ENCODE results near the gene CPSF6.
"Not testable (repeated sequence)": the region's sequence is repeated elsewhere in the genome, so short reads cannot be mapped to it uniquely, and the experiment has no call there.

Gene CPSF6

DNA sequence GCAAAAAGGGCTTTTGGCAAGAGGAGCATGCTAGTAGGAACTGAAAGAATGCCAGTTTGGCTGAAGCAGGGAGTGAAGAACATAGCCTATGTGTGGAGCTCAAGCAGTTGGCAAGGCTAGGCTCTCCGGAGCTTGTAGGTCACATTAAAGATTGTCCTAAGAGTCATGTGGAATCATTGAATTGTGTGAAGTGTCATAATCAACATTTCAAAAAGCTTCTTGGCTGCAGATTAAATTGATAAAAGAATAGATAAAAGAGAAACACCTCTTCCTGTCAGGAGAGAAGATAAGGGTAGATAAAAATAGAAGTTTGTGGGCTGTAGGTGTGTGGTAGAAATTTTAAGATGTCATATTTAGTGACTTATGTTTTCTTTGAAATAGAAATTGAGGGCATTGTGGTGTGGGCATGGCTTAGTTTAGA is 36.1 kb downstream of the CPSF6 start:
- Mint-ChIP-seq H3K4me1 (ENCODE audit: low read depth) (peaks cover 10% of the 10 kb centered on the region), H3K27me3 (ENCODE audit: low read depth) (no peaks in the 10 kb centered on the region)

DNA sequence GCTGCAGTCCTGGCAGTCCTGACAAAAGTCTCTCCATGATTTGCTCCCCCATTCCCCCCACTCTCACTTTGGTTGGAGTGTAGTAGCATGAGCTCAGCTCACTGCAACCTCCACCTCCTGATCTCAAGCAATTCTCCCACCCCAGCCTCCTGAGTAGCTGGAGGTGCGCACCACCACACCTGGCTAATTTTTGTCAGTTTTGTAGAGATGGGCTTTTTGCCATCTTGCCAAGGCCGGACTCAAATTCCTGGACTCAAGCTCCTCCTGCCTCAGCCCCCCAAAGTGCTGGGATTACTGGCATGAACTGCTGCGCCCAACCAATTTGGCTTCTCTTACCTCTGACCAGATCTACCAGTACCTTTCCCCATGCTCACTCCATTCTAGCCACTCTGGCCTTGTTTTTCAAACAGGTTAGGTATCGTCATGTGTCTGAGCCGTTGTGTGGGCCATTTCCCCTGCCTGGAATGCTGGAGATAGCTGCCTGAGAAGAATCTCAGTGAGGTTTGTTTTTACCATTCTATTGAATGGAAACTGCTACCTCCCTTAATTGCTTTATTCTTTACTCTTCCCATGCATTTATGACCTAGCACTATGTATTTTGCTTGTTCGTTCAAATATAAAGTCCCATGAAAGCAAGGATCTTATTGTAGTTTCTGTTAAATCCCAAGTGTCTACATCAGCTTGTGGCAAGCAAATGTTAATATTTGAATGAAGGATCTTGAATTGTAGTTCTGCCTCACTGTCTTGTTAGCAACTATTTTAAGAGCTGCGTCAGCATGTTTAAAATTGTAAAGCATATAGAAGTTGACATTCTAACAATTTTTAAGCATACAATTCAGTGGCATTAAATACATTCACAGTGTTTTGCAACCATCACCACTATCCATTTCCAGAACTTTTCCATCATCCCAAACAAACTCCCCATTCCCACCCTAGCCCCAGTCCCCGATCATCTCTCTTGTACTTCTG is 39.7 kb downstream of the CPSF6 start:
- Mint-ChIP-seq H3K9me3 (no peaks in the 10 kb centered on the region), H3K27ac (no peak overlapping the region), H3K36me3 (ENCODE audit: low read depth) (peaks cover 4% of the 10 kb centered on the region), H3K27me3 (ENCODE audit: low read depth) (peaks cover 13% of the 10 kb centered on the region), H3K4me1 (ENCODE audit: low read depth) (peaks cover 15% of the 10 kb centered on the region), H3K4me3 (no peak overlapping the region)

More for the DNA sequence above, 36.1 kb downstream of the CPSF6 start:
- peaks cover 10% of the 10 kb centered on the region for H3K36me3 Mint-ChIP-seq (ENCODE audit: low read depth)
- H3K27ac Mint-ChIP-seq: no peak overlapping the region
- no peak overlapping the region for H3K4me3 Mint-ChIP-seq
- H3K9me3 Mint-ChIP-seq: no peaks in the 10 kb centered on the region

DNA sequence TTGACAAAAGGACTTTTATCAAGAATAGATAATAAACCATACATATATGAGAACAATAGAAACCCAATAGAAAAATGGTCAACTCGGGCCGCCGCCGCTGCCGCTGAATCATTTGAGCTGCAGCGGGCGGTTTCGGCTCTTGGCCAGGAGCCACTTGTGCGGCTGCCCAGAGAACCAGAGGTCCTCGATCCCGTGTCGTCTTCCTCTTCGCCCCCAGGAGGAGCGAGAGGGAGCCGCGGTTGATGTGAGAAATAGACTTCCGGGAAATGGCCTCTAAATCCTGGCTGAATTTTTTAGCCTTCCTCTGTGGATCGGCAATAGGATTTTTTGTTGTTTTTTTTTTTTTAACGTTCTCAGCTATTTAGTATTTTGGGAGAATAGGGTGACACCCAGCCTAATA is 44.8 kb downstream of the CPSF6 start:
- Mint-ChIP-seq H3K27me3 (ENCODE audit: low read depth) (peaks cover 31% of the 10 kb centered on the region), H3K4me1 (ENCODE audit: low read depth) (peaks cover 12% of the 10 kb centered on the region), H3K27ac (no peak overlapping the region), H3K9me3 (no peaks in the 10 kb centered on the region), H3K4me3 (no peak overlapping the region), H3K36me3 (ENCODE audit: low read depth) (no peaks in the 10 kb centered on the region)

DNA sequence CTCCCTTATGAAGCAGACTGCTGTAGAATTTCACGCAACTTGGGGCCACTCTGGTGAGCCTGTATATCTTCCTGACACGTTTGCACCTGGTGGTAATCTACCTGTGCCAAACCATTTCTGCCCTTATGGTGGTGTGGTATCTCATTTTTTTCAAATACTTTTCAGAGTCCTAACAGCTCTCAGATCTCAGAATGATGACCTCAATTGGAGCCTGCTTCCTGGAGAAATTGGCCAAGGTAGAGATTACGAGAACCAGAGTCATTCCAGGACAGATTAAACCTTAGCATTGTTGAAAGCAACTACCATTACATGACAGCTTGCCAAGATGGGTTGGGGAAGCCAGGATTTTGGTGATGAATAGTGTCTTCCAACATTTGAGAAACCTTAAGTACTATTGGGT is 48.2 kb downstream of the CPSF6 start:
- no peaks in the 10 kb centered on the region for H3K9me3 Mint-ChIP-seq
- H3K36me3 Mint-ChIP-seq (ENCODE audit: low read depth): no peaks in the 10 kb centered on the region
- no peak overlapping the region for H3K4me3 Mint-ChIP-seq
- peaks cover 16% of the 10 kb centered on the region for H3K4me1 Mint-ChIP-seq (ENCODE audit: low read depth)
- H3K27me3 Mint-ChIP-seq (ENCODE audit: low read depth): peaks cover 46% of the 10 kb centered on the region
- H3K27ac Mint-ChIP-seq: no peak overlapping the region

DNA sequence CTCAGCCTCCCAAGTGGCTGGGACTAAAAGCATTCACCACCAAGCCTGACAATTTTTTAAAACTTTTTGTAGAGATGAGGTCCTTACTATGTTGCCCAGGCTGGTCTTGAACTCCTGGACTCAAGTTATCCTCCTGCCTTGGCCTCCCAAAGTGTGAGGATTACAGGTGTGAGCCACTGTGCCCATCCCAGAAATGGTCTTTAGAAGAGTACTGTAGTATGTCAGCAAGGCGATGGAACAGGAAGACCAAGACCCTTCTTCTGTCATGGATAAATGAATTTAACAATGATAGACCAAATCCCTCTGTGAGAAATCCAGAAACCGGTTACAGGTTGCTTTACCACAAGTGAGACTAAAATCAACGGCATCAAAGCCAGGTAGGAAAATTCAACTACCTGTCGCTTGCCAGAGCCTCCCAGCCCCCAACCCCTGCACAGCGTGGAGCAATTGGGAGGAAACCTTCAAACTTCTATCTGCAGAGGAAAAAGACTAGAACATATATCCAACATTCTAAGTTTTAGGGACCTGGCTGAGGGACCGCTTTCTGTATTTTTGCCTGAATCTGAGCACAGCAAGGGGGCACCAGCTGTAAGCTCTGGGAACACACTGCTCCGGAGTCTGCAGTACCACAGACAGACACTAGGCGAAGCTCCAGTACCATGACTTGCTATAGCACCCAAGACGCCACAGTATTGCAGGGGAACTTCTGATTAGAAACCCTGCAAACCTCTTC is 51.3 kb downstream of the CPSF6 start:
- H3K36me3 Mint-ChIP-seq (ENCODE audit: low read depth): no peaks in the 10 kb centered on the region
- H3K27ac Mint-ChIP-seq: no peak overlapping the region
- peaks cover 4% of the 10 kb centered on the region for H3K4me1 Mint-ChIP-seq (ENCODE audit: low read depth)
- H3K9me3 Mint-ChIP-seq: no peaks in the 10 kb centered on the region
- H3K27me3 Mint-ChIP-seq (ENCODE audit: low read depth): peaks cover 31% of the 10 kb centered on the region
- no peak overlapping the region for H3K4me3 Mint-ChIP-seq

DNA sequence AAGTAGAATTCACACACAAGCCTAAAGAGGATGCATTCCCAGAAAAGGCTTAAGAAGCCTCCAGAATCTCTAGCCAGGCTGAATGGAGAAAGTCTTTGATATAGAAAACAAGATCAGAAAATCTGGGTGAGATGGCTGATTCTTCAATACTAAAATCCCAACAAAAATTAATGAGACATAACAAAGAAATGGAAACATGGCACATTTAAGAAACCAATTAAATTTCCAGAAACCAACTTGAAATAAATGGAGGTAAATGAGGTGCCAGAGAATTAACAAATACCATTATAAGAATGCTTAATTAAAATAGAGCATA is 51.9 kb downstream of the CPSF6 start:
- Mint-ChIP-seq H3K9me3 (no peaks in the 10 kb centered on the region), H3K36me3 (ENCODE audit: low read depth) (no peaks in the 10 kb centered on the region), H3K4me3 (no peak overlapping the region), H3K27me3 (ENCODE audit: low read depth) (peaks cover 31% of the 10 kb centered on the region), H3K4me1 (ENCODE audit: low read depth) (peaks cover 4% of the 10 kb centered on the region), H3K27ac (no peak overlapping the region)

DNA sequence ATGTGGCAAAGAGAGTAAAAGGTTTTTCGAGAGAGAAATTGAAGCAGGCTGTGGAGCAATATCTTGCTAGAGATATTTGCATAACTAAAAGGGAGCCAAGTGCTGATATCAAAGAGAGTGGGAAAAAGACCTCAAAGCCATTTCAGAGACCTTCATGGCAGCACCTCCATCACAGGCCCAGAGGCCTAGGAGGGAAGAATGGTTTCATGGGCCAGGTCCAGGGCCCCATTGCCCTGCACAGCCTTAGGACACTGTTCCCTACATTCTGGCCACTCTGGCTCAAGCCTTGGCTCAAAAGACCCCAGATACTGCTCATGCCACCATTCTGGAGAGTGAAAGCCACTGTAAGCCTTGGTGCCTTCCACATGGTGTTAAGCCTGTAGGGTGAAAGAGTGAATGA is 58.8 kb downstream of the CPSF6 start:
- Mint-ChIP-seq H3K27me3 (ENCODE audit: low read depth) (peaks cover 13% of the 10 kb centered on the region), H3K27ac (no peak overlapping the region), H3K9me3 (peaks cover 4% of the 10 kb centered on the region), H3K4me3 (no peak overlapping the region), H3K36me3 (ENCODE audit: low read depth) (no peaks in the 10 kb centered on the region), H3K4me1 (ENCODE audit: low read depth) (no peaks in the 10 kb centered on the region)

DNA sequence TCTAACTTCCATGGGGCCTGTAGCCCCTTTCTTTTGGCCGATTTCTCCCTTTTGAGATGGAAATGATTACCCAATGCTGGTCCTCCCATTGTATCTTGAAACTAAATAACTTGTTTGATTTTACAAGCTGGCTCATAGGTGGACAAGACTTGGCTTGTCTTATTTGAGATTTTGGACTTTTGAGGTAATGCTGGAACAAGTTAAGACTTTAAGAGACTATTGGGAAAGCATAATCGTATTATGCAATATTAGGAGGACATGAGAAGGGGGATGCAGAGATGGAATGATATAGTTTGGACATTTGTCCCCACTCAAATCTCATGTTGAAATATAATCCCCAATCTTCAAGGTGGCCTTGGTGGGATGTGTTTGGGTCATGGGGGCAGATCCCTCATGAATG is 59.6 kb downstream of the CPSF6 start:
- Mint-ChIP-seq H3K36me3 (ENCODE audit: low read depth) (no peaks in the 10 kb centered on the region), H3K27me3 (ENCODE audit: low read depth) (peaks cover 12% of the 10 kb centered on the region), H3K27ac (no peak overlapping the region), H3K4me1 (ENCODE audit: low read depth) (no peaks in the 10 kb centered on the region), H3K9me3 (peaks cover 7% of the 10 kb centered on the region), H3K4me3 (no peak overlapping the region)

DNA sequence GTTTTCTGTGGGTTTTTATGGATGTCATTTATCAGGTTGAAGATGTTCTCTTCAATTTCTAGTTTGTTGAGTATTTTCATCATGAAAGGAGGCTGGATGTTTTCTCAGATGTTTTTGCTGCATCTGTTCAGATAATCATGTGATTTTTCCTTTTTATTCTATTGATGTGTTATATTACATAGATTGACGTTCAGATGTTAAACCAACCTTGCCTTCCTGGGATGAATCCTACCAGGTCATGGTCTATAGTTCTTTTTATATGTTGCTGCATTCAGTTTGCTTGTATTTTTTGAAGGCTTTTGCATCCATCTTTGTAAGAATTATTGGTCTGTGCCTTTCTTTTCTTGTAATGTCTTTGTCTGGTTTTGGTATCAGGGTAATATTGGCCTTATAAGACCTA is 64.9 kb downstream of the CPSF6 start:
- Mint-ChIP-seq H3K36me3 (ENCODE audit: low read depth) (no peaks in the 10 kb centered on the region), H3K9me3 (peaks cover 17% of the 10 kb centered on the region), H3K4me3 (no peak overlapping the region), H3K4me1 (ENCODE audit: low read depth) (no peaks in the 10 kb centered on the region), H3K27ac (no peak overlapping the region), H3K27me3 (ENCODE audit: low read depth) (peaks cover 18% of the 10 kb centered on the region)

DNA sequence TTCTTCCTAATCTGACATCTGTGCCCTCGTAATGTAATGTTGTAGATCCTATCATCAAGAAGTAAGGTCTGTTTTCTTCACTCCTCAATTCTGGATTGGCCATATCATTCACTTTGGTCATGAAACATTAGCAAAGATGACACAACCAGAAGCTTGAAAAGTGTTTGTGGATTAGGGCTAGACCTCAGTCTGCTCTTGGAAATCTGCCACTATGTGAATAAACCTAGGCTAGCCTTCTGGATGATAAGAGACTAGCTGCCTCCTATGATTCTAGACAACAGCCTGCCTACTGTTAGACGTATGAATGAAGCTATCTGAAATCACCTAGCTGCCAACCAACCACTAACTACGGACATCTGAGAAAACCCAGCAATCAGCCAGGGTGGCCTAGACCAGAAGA is 70.1 kb downstream of the CPSF6 start:
- H3K4me1 Mint-ChIP-seq (ENCODE audit: low read depth): no peaks in the 10 kb centered on the region
- no peaks in the 10 kb centered on the region for H3K36me3 Mint-ChIP-seq (ENCODE audit: low read depth)
- H3K9me3 Mint-ChIP-seq: peaks cover 14% of the 10 kb centered on the region
- H3K27ac Mint-ChIP-seq: no peak overlapping the region
- no peak overlapping the region for H3K4me3 Mint-ChIP-seq
- H3K27me3 Mint-ChIP-seq (ENCODE audit: low read depth): peaks cover 13% of the 10 kb centered on the region

DNA sequence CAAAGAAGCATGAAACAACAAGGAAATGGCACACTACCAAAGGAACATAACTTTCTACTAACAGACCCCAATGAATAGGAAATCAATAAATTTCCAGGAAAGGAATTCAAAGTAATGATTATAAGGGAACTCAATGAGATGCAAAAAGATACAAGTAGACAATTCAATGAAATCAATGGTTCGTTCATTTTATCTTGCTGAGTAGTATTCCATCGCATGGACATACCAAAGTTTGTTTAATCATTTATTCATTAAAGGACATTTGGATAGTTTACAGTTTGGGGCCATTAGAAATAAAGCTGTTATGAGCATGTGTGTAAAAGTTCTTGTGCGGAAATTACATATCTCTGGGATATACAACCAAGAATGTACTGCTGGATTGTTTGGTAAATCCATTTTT is 73.8 kb downstream of the CPSF6 start:
- Mint-ChIP-seq H3K4me1 (ENCODE audit: low read depth) (no peaks in the 10 kb centered on the region), H3K27me3 (ENCODE audit: low read depth) (peaks cover 7% of the 10 kb centered on the region), H3K27ac (no peak overlapping the region), H3K4me3 (no peak overlapping the region), H3K36me3 (ENCODE audit: low read depth) (no peaks in the 10 kb centered on the region), H3K9me3 (peaks cover under 1% of the 10 kb centered on the region)

DNA sequence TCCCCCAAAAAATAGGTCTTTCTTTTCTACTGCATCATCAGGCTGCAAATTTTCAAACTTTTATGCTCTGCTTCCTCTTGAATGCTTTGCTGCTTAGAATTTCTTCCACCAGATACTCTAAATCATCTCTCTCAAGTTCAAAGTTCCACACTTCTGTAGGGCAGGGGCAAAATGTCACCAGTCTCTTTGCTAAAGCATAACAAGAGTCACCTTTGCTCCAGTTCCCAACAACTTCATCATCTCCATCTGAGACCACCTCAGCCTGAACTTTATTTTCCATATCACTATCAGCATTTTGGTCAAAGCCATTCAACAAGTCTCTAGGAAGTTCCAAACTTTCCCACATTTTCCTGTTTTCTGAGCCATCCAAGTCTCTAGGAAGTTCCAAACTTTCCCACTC is 77.4 kb downstream of the CPSF6 start:
- peaks cover 11% of the 10 kb centered on the region for H3K27me3 Mint-ChIP-seq (ENCODE audit: low read depth)
- not testable (repeated sequence) for H3K36me3 Mint-ChIP-seq (ENCODE audit: low read depth); H3K4me3 Mint-ChIP-seq; H3K4me1 Mint-ChIP-seq (ENCODE audit: low read depth); H3K27ac Mint-ChIP-seq
- H3K9me3 Mint-ChIP-seq: peaks cover 16% of the 10 kb centered on the region

DNA sequence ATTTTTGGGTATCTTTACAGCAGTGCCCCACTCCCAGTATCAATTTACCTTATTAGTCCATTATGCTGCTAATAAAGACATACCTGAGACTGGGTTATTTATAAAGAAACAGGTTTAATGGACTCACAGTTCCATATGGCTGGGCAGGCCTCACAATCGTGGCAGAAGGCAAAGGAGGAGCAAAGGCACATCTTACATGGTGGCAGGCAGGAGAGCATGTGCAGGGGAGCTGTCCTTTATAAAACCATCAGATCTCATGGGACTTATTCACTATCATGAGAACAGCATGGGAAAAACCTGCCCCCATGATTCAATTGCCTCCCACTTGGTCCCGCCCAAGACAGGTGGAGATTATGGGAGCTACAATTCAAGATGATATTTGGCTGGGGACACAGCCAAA is 77.9 kb downstream of the CPSF6 start:
- not testable (repeated sequence) for H3K27ac Mint-ChIP-seq; H3K4me1 Mint-ChIP-seq (ENCODE audit: low read depth); H3K27me3 Mint-ChIP-seq (ENCODE audit: low read depth); H3K36me3 Mint-ChIP-seq (ENCODE audit: low read depth); H3K4me3 Mint-ChIP-seq
- H3K9me3 Mint-ChIP-seq: peaks cover 16% of the 10 kb centered on the region

DNA sequence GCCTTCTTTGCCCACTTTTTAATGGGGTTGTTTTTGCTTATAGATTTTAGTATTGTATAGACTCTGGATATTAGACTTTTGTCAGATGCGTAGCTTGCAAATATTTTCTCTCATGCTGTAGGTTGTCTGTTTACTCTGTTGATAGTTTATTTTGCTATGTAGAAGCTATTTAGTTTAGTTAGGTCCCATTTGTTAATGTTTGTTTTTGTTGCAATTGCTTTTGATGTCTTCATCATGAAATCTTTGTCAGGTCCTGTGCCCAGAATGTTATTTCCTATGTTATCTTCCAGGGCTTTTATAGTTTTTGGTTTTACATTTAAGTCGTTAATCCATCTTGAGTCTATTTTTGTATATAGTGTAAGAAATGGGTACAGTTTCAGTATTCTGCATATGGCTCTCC is 78.9 kb downstream of the CPSF6 start:
- H3K27me3 Mint-ChIP-seq (ENCODE audit: low read depth): peaks cover 10% of the 10 kb centered on the region
- no peaks in the 10 kb centered on the region for H3K36me3 Mint-ChIP-seq (ENCODE audit: low read depth)
- no peak overlapping the region for H3K27ac Mint-ChIP-seq
- H3K9me3 Mint-ChIP-seq: peaks cover 16% of the 10 kb centered on the region
- no peak overlapping the region for H3K4me3 Mint-ChIP-seq
- H3K4me1 Mint-ChIP-seq (ENCODE audit: low read depth): no peaks in the 10 kb centered on the region

DNA sequence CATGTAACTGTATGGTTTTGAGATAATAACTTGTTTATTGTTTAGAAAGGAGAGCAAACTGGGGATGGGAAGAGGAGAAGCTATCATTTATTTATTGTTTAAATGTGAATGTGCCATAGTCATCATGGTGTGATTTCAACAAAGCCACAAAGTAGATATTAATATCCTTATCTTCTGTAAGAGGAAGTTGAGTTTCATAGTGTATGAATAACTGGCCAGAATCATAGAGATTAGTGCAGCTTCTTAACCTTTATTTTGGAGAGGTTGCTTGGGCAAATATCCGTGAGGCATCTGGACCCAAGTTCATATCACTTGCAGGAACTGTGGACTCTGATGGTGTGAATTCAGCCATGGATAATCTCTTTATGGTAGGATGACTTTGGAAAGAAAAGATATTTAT is 82.0 kb downstream of the CPSF6 start:
- H3K27me3 Mint-ChIP-seq (ENCODE audit: low read depth): peaks cover 10% of the 10 kb centered on the region
- no peak overlapping the region for H3K27ac Mint-ChIP-seq
- H3K4me1 Mint-ChIP-seq (ENCODE audit: low read depth): peaks cover 4% of the 10 kb centered on the region
- no peak overlapping the region for H3K4me3 Mint-ChIP-seq
- H3K9me3 Mint-ChIP-seq: peaks cover 16% of the 10 kb centered on the region
- no peaks in the 10 kb centered on the region for H3K36me3 Mint-ChIP-seq (ENCODE audit: low read depth)

Measured in T-helper 1 cell treated with Interleukin-12 subunit alpha and Interleukin-12 subunit beta and Interleukin-4 antibody, amounts not matched to agents 30 μg/mL and 1 μg/mL, for 36 hours (primary cell).